ENCODE measurements around the gene MICAL2.
A peak's percentile ranks its signal among the peaks of the same experiment; 100 is the strongest.

MICAL2 gene

GRCh38 chr11:12085371-12086251, 24.8 kb upstream of the MICAL2 start:
- no peak for ATAC-seq (replicated peaks)
- peak overlapping the region; percentile 60 to 77 for H3K4me3 Mint-ChIP-seq
- H3K9me3 Mint-ChIP-seq = no peaks in the 10 kb centered on the region
- peaks cover 51 to 58% of the 10 kb centered on the region in 2 donors for H3K4me1 Mint-ChIP-seq (ENCODE audit: low read depth in 2 of 2)
- peaks cover 5% of the 10 kb centered on the region for H3K36me3 Mint-ChIP-seq (ENCODE audit: insufficient read depth)
- no peaks in the 10 kb centered on the region for H3K27me3 Mint-ChIP-seq
- no peak for DNase-seq
- H3K27ac Mint-ChIP-seq = peak overlapping the region; percentile 35 to 52

GRCh38 chr11:12086271-12087074, 23.9 kb upstream of the MICAL2 start:
- DNase-seq (no peak), ATAC-seq (replicated peaks) (no peak)
- H3K9me3 Mint-ChIP-seq = no peaks in the 10 kb centered on the region
- peaks cover 53 to 65% of the 10 kb centered on the region in 2 donors for H3K4me1 Mint-ChIP-seq (ENCODE audit: low read depth in 2 of 2)
- peaks cover 5% of the 10 kb centered on the region for H3K36me3 Mint-ChIP-seq (ENCODE audit: insufficient read depth)
- H3K4me3 Mint-ChIP-seq = peak overlapping the region; percentile 60 to 77
- no peaks in the 10 kb centered on the region for H3K27me3 Mint-ChIP-seq
- peak overlapping the region; percentile 35 to 52 for H3K27ac Mint-ChIP-seq

GRCh38 chr11:12087075-12088004, 23.1 kb upstream of the MICAL2 start:
- H3K4me1 Mint-ChIP-seq (ENCODE audit: low read depth in 2 of 2) = peaks cover 57 to 70% of the 10 kb centered on the region in 2 donors
- ATAC-seq (replicated peaks) (peak; percentile 95), DNase-seq (peak; percentile 59 to 63 (median 59))
- H3K9me3 Mint-ChIP-seq = no peaks in the 10 kb centered on the region
- H3K4me3 Mint-ChIP-seq = peak overlapping the region; percentile 60 to 77
- peak overlapping the region; percentile 29 to 52 for H3K27ac Mint-ChIP-seq
- H3K27me3 Mint-ChIP-seq = no peaks in the 10 kb centered on the region
- H3K36me3 Mint-ChIP-seq (ENCODE audit: insufficient read depth) = peaks cover 5% of the 10 kb centered on the region

GRCh38 chr11:12088047-12088481, 22.3 kb upstream of the MICAL2 start:
- H3K4me3 Mint-ChIP-seq = peak overlapping the region; percentile 60 to 77
- no peaks in the 10 kb centered on the region for H3K27me3 Mint-ChIP-seq
- H3K4me1 Mint-ChIP-seq (ENCODE audit: low read depth in 2 of 2) = peaks cover 57 to 70% of the 10 kb centered on the region in 2 donors
- peak overlapping the region; percentile 29 to 52 for H3K27ac Mint-ChIP-seq
- H3K36me3 Mint-ChIP-seq (ENCODE audit: insufficient read depth) = peaks cover 5% of the 10 kb centered on the region
- DNase-seq (no peak), ATAC-seq (replicated peaks) (peak; percentile 33)
- H3K9me3 Mint-ChIP-seq = no peaks in the 10 kb centered on the region

GRCh38 chr11:12088531-12088930, 21.9 kb upstream of the MICAL2 start:
- H3K36me3 Mint-ChIP-seq (ENCODE audit: insufficient read depth) = peaks cover 5% of the 10 kb centered on the region
- ATAC-seq (replicated peaks) (no peak), DNase-seq (no peak)
- no peaks in the 10 kb centered on the region for H3K9me3 Mint-ChIP-seq
- H3K27me3 Mint-ChIP-seq = no peaks in the 10 kb centered on the region
- peaks cover 57 to 70% of the 10 kb centered on the region in 2 donors for H3K4me1 Mint-ChIP-seq (ENCODE audit: low read depth in 2 of 2)
- H3K4me3 Mint-ChIP-seq = peak overlapping the region; percentile 43 to 77
- peak overlapping the region; percentile 29 to 52 for H3K27ac Mint-ChIP-seq

- H3K4me1 Mint-ChIP-seq (ENCODE audit: low read depth in 2 of 2) = peaks cover 60 to 67% of the 10 kb centered on the region in 2 donors
- ATAC-seq (replicated peaks) (no peak), DNase-seq (no peak)
- H3K4me3 Mint-ChIP-seq = peak overlapping the region; percentile 53 to 77
- no peaks in the 10 kb centered on the region for H3K27me3 Mint-ChIP-seq
- H3K9me3 Mint-ChIP-seq = no peaks in the 10 kb centered on the region
- H3K36me3 Mint-ChIP-seq (ENCODE audit: insufficient read depth) = peaks cover 7% of the 10 kb centered on the region
- peak overlapping the region in 1 of 2 donors; percentile 52 for H3K27ac Mint-ChIP-seq
Measured at GRCh38 chr11:12089041-12089440, 21.3 kb upstream of the MICAL2 start.

- H3K27me3 Mint-ChIP-seq = no peaks in the 10 kb centered on the region
- ATAC-seq (replicated peaks) (no peak), DNase-seq (no peak)
- H3K4me1 Mint-ChIP-seq (ENCODE audit: low read depth in 2 of 2) = peaks cover 60 to 65% of the 10 kb centered on the region in 2 donors
- H3K36me3 Mint-ChIP-seq (ENCODE audit: insufficient read depth) = peaks cover 7% of the 10 kb centered on the region
- H3K4me3 Mint-ChIP-seq = peak overlapping the region in 1 of 2 donors; percentile 53
- H3K9me3 Mint-ChIP-seq = no peaks in the 10 kb centered on the region
- H3K27ac Mint-ChIP-seq = peak overlapping the region in 1 of 2 donors; percentile 70
Measured at GRCh38 chr11:12089473-12089872, 20.9 kb upstream of the MICAL2 start.

- no peak for ATAC-seq (replicated peaks)
- Mint-ChIP-seq H3K4me3 (peak overlapping the region; percentile 66 to 74), H3K4me1 (ENCODE audit: low read depth in 2 of 2) (peaks cover 59 to 63% of the 10 kb centered on the region in 2 donors)
Measured at GRCh38 chr11:12090061-12090591, 20.3 kb upstream of the MICAL2 start.

GRCh38 chr11:12090761-12091258, 19.6 kb upstream of the MICAL2 start:
- Mint-ChIP-seq H3K27ac (peak overlapping the region in 1 of 2 donors; percentile 8), H3K27me3 (no peaks in the 10 kb centered on the region), H3K4me1 (ENCODE audit: low read depth in 2 of 2) (peaks cover 52 to 56% of the 10 kb centered on the region in 2 donors), H3K9me3 (no peaks in the 10 kb centered on the region), H3K36me3 (ENCODE audit: insufficient read depth) (peaks cover 7% of the 10 kb centered on the region), H3K4me3 (peak overlapping the region; percentile 66 to 74)
- ATAC-seq (replicated peaks) = no peak
- DNase-seq = no peak

More at GRCh38 chr11:12090061-12090591, 20.3 kb upstream of the MICAL2 start:
- Mint-ChIP-seq H3K36me3 (ENCODE audit: insufficient read depth) (peaks cover 7% of the 10 kb centered on the region), H3K27ac (peak overlapping the region; percentile 70 to 92), H3K27me3 (no peaks in the 10 kb centered on the region), H3K9me3 (no peaks in the 10 kb centered on the region)
- no peak for DNase-seq

GRCh38 chr11:12091956-12092558, 18.3 kb upstream of the MICAL2 start:
- no peak for ATAC-seq (replicated peaks)
- Mint-ChIP-seq H3K4me1 (ENCODE audit: low read depth in 2 of 2) (peaks cover 40 to 44% of the 10 kb centered on the region in 2 donors), H3K36me3 (ENCODE audit: insufficient read depth) (peaks cover 7% of the 10 kb centered on the region), H3K4me3 (no peak overlapping the region), H3K27ac (peak overlapping the region; percentile 2 to 16), H3K27me3 (no peaks in the 10 kb centered on the region), H3K9me3 (no peaks in the 10 kb centered on the region)
- DNase-seq = no peak

- Mint-ChIP-seq H3K4me3 (no peak overlapping the region), H3K27ac (no peak overlapping the region), H3K9me3 (no peaks in the 10 kb centered on the region), H3K36me3 (ENCODE audit: insufficient read depth) (peaks cover 3% of the 10 kb centered on the region), H3K4me1 (ENCODE audit: low read depth in 2 of 2) (peaks cover 37 to 38% of the 10 kb centered on the region in 2 donors), H3K27me3 (peaks cover 0 to 2% of the 10 kb centered on the region in 2 donors)
- ATAC-seq (replicated peaks) = no peak
- no peak for DNase-seq
Measured at GRCh38 chr11:12092714-12093113, 17.7 kb upstream of the MICAL2 start.

Measured in effector memory CD8-positive, alpha-beta T cell (primary cell).